Measurements from ENCODE around the gene DLEC1. TPM values are rescaled to one million over a fixed set of nuclear protein-coding genes. Genes with fewer than 3 reads are reported as not detected.

The DLEC1 gene
- total RNA-seq, 4 donors from 2014 or later, result 0.19 to 0.42 (median 0.37) TPM

- Histone ChIP-seq H3K4me3 (no peak overlapping the region), H3K4me1 (no peaks in the 10 kb centered on the region), H3K27me3 (no peaks in the 10 kb centered on the region), H3K27ac (replicated peaks in 1 of 4) (no peak overlapping the region), H3K36me3 (no peaks in the 10 kb centered on the region), H3K9me3 (no peaks in the 10 kb centered on the region)
- 84% methylated on average over 5 of the region's 6 CpGs for WGBS
- no peak for TF ChIP-seq POLR2A (IDR thresholded peaks at IDR 0.05; ENCODE audit: low read depth)
- no peak for TF ChIP-seq EP300 (IDR thresholded peaks at IDR 0.05)
- TF ChIP-seq, protein P1, sequence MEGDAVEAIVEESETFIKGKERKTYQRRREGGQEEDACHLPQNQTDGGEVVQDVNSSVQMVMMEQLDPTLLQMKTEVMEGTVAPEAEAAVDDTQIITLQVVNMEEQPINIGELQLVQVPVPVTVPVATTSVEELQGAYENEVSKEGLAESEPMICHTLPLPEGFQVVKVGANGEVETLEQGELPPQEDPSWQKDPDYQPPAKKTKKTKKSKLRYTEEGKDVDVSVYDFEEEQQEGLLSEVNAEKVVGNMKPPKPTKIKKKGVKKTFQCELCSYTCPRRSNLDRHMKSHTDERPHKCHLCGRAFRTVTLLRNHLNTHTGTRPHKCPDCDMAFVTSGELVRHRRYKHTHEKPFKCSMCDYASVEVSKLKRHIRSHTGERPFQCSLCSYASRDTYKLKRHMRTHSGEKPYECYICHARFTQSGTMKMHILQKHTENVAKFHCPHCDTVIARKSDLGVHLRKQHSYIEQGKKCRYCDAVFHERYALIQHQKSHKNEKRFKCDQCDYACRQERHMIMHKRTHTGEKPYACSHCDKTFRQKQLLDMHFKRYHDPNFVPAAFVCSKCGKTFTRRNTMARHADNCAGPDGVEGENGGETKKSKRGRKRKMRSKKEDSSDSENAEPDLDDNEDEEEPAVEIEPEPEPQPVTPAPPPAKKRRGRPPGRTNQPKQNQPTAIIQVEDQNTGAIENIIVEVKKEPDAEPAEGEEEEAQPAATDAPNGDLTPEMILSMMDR (IDR thresholded peaks at IDR 0.05), result no peak
- TF ChIP-seq POLR2AphosphoS5 (IDR thresholded peaks at IDR 0.05), result no peak
- DNase-seq (ENCODE audit: extremely low spot score), result no peak
- intact Hi-C loops (cut with DNase I), result no loop called here
These were observed 56.9 kb downstream of the DLEC1 start for GRCh38 chr3:38095669-38096483.

GRCh38 chr3:38097446-38098375 lies 58.7 kb downstream of the DLEC1 start:
- Histone ChIP-seq H3K4me3 (no peak overlapping the region), H3K27me3 (no peaks in the 10 kb centered on the region), H3K27ac (replicated peaks in 1 of 4) (no peak overlapping the region), H3K4me1 (no peaks in the 10 kb centered on the region), H3K9me3 (no peaks in the 10 kb centered on the region), H3K36me3 (no peaks in the 10 kb centered on the region)
- 72% methylated on average over 14 of the region's 19 CpGs for WGBS
- DNase-seq (ENCODE audit: extremely low spot score), result no peak
- intact Hi-C loops (cut with DNase I), result no loop called here
- TF ChIP-seq POLR2AphosphoS5 (IDR thresholded peaks at IDR 0.05) (no peak), POLR2A (IDR thresholded peaks at IDR 0.05; ENCODE audit: low read depth) (no peak), EP300 (IDR thresholded peaks at IDR 0.05) (no peak)
- TF ChIP-seq, protein P1 (IDR thresholded peaks at IDR 0.05), result no peak

GRCh38 chr3:38098376-38098723 lies 59.3 kb downstream of the DLEC1 start:
- WGBS, result 92% methylated on average over 9 of the region's 9 CpGs
- TF ChIP-seq, protein P1 (IDR thresholded peaks at IDR 0.05), result no peak
- TF ChIP-seq EP300 (IDR thresholded peaks at IDR 0.05), result no peak
- TF ChIP-seq POLR2AphosphoS5 (IDR thresholded peaks at IDR 0.05), result no peak
- no peak for TF ChIP-seq POLR2A (IDR thresholded peaks at IDR 0.05; ENCODE audit: low read depth)
- Histone ChIP-seq H3K27ac (replicated peaks in 1 of 4) (no peak overlapping the region), H3K4me3 (no peak overlapping the region), H3K4me1 (no peaks in the 10 kb centered on the region), H3K27me3 (no peaks in the 10 kb centered on the region), H3K36me3 (no peaks in the 10 kb centered on the region), H3K9me3 (no peaks in the 10 kb centered on the region)
- DNase-seq (ENCODE audit: extremely low spot score), result no peak
- intact Hi-C loops (cut with DNase I), result no loop called here

DNA sequence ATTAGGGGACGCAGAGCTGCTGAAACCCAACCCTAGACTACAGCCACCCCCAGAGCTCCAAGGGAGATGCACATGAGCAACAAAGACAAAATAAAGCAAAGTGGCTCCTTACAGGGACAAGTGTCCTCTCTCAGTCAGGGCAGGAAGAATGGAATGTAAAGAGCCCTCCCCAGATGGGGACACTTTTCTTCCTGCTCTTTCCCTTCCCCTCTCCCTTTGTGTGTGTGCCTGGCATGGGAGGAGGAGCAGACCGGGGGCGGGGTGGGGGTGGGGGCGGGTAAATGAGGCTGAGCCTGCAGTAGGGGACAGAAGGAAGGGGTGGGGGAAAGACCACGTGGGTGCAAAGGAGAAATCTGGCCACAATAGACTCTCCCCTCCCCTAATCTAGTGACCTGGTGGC lies 60.5 kb downstream of the DLEC1 start:
- TF ChIP-seq, protein P1 (IDR thresholded peaks at IDR 0.05), result no peak
- TF ChIP-seq EP300 (IDR thresholded peaks at IDR 0.05) (no peak), POLR2AphosphoS5 (IDR thresholded peaks at IDR 0.05) (no peak), POLR2A (IDR thresholded peaks at IDR 0.05; ENCODE audit: low read depth) (no peak)
- intact Hi-C loops (cut with DNase I), result no loop called here
- 43% methylated on average over 2 of the region's 5 CpGs for WGBS
- no peak for DNase-seq (ENCODE audit: extremely low spot score)
- H3K4me3 ChIP-seq, result no peak overlapping the region
- no peak overlapping the region for H3K27ac ChIP-seq (replicated peaks in 1 of 4)
- no peaks in the 10 kb centered on the region for H3K9me3 ChIP-seq
- H3K27me3 ChIP-seq, result no peaks in the 10 kb centered on the region
- no peaks in the 10 kb centered on the region for H3K36me3 ChIP-seq
- H3K4me1 ChIP-seq, result no peaks in the 10 kb centered on the region

Data from esophagus muscularis mucosa (tissue), 4 donors.